MCF 10A (cell line): Measurements from ENCODE around the gene KRTAP5-2. TPM values are rescaled to one million over a fixed set of nuclear protein-coding genes. Genes with fewer than 3 reads are reported as not detected.

Experiments used
- BruUV-seq: library from RNA; stranded (reverse); fragments of 400-500 nt; replicated peaks from 2 replicates; lab custom pipeline; 2021; lab: Mats Ljungman, UMichigan
- CTCF ChIA-PET: fragments of 300-600 bp; sonication (Branson Sonifier 250); formaldehyde crosslinking; extraction: SDS; loops from one replicate; lab custom pipeline; 2021; ENCODE audit warnings: antibody characterized with exemption, inconsistent platforms; lab: Yijun Ruan, JAX
- POLR2A ChIA-PET: fragments of 300-600, 350-650 bp; sonication (Branson Sonifier 250); formaldehyde crosslinking; extraction: SDS; loops from one replicate; lab custom pipeline; 2020; ENCODE audit warnings: antibody characterized with exemption, inconsistent platforms; lab: Yijun Ruan, JAX
- DNase-seq: peaks from one replicate; pipeline ENCODE4 v3.0.0-alpha.2; 2018; ENCODE audit not compliant: unreplicated experiment
- H3K27ac Mint-ChIP-seq: one replicate; pipeline ENCODE4 v1.8.0; 2022; ENCODE audit warnings: mild to moderate bottlenecking, low read depth, mixed read lengths; ENCODE audit not compliant: unreplicated experiment
- H3K27me3 Mint-ChIP-seq: one replicate; pipeline ENCODE4 v1.8.0; 2022; ENCODE audit warnings: mixed read lengths; ENCODE audit not compliant: insufficient read depth, unreplicated experiment
- H3K36me3 Mint-ChIP-seq: one replicate; pipeline ENCODE4 v1.8.0; 2022; ENCODE audit warnings: mild to moderate bottlenecking, moderate library complexity, mixed read lengths; ENCODE audit not compliant: insufficient read depth, unreplicated experiment
- H3K4me1 Mint-ChIP-seq: one replicate; pipeline ENCODE4 v1.8.0; 2022; ENCODE audit warnings: mixed read lengths; ENCODE audit not compliant: insufficient read depth, unreplicated experiment
- H3K4me3 Mint-ChIP-seq: one replicate; pipeline ENCODE4 v1.8.0; 2022; ENCODE audit warnings: mild to moderate bottlenecking, moderate library complexity, mixed read lengths; ENCODE audit not compliant: unreplicated experiment
- H3K9me3 Mint-ChIP-seq: one replicate; pipeline ENCODE4 v1.8.0; 2022; ENCODE audit warnings: mixed read lengths; ENCODE audit not compliant: unreplicated experiment
- intact Hi-C: fragments of 100-400 bp; cut with micrococcal nuclease; formaldehyde crosslinking; loops from 2 replicates; pipeline ENCODE4 v1.14.1; 2022
- total RNA-seq: library from RNA; stranded (reverse); gene quantifications from 2 replicates; pipeline ENCODE4 v1.2.3, GENCODE V29; 2022
- TF ChIP-seq, protein P1 (sequence below): fragments of 200-600 bp; IDR thresholded peaks from one replicate; pipeline ENCODE4 v1.8.0; 2022; ENCODE audit warnings: antibody characterized with exemption, mild to moderate bottlenecking; ENCODE audit not compliant: unreplicated experiment

KRTAP5-2 gene
- total RNA-seq, 1 experiment from 2014 or later, result not detected

DNA sequence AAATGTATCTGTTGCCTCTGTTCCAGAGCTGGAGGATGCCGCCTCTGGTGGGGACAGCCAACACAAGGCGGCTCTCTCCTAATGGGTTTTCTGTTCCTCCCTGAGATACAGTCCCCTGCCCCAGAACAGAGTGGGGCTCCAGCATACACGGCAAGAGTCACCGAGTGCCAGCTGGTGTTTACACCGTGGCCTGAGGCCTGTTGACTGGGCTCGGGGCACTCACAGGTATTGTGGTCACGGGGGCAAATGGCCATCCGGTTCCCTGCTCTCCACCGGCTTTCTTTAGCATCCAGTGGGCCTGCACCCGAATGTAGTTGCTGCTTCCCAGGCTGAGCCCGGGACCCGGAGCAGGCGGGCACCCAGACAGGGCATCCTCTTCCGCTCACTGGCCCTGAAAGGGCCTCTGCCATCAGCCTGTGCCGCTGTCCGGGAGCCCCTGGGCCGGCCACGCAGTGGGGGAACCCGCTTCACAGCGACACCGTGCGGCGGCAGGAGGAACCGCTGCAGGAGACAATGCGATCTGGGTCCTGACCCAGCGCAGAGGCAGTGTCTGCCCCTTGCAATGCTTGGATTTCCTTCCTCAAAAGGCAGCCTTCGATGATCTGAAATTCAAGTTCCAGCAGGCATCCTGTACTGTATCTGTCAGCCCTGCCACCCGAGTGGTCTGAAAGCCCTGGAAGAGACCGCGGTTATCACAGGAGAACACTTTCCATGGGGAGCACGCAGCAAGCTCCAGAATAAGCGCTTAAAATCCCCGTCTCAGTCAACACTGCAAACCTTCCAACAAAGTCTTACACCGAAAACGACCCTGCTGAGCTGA, 30.6 kb upstream of the KRTAP5-2 start:
- intact Hi-C loops, result no loop called here
- Mint-ChIP-seq H3K4me1 (peaks cover 5% of the 10 kb centered on the region), H3K4me3 (no peak overlapping the region), H3K27ac (no peak overlapping the region), H3K36me3 (no peaks in the 10 kb centered on the region), H3K27me3 (peaks cover 79% of the 10 kb centered on the region), H3K9me3 (no peaks in the 10 kb centered on the region)
- no TSS peak for BruUV-seq
- ChIA-PET POLR2A (no interaction called here), CTCF (interaction anchor here (0.5 to 1.7 kb wide), 15 partner anchors 9 to 796 kb away, joined by 3 to 7 read pairs (median 3); partner anchors contain the start of gene KRTAP5-2)
- peak; percentile 38 for DNase-seq
- TF ChIP-seq, protein P1, sequence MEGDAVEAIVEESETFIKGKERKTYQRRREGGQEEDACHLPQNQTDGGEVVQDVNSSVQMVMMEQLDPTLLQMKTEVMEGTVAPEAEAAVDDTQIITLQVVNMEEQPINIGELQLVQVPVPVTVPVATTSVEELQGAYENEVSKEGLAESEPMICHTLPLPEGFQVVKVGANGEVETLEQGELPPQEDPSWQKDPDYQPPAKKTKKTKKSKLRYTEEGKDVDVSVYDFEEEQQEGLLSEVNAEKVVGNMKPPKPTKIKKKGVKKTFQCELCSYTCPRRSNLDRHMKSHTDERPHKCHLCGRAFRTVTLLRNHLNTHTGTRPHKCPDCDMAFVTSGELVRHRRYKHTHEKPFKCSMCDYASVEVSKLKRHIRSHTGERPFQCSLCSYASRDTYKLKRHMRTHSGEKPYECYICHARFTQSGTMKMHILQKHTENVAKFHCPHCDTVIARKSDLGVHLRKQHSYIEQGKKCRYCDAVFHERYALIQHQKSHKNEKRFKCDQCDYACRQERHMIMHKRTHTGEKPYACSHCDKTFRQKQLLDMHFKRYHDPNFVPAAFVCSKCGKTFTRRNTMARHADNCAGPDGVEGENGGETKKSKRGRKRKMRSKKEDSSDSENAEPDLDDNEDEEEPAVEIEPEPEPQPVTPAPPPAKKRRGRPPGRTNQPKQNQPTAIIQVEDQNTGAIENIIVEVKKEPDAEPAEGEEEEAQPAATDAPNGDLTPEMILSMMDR, result peak; percentile 75

DNA sequence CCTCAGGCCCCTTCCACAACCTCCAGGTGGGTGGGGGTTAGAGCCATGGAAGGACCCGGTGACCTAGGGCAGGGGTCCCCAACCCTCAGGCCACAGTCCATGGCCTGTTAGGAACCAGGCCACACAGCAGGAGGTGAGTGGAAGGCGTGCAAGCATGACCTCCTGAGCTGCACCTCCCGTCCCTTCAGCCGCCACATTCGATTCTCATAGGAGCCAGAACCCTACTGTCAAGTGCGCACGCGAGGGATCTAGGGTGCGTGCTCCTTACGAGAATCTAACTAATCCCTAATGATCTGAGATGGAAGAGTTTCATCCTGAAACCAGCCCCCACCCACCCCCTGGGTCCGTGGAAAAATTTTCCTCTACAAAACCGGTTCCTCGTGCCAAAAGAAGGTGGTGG, 27.4 kb upstream of the KRTAP5-2 start:
- CTCF ChIA-PET, result no interaction called here
- no TSS peak for BruUV-seq

DNA sequence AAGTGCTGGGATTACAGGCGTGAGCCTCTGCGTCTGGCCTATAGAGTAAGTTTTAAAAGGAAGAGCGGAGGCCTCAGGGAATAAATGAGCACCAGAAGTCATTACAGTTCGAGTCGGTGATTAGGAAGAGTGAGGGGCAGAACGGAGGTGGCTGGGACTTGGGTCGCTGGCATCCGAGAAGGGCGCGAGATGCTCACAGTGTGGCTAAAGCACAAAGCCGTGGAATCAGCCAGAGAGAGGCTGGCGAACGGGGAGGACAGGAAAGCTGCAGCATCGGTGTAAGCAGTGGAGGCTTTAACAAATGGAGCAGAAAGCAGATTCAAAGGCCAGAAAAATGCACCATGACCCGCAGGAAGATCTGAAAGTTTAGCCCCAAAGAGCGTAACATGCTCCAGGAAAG, 26.5 kb upstream of the KRTAP5-2 start:
- Mint-ChIP-seq H3K27me3 (peaks cover 60% of the 10 kb centered on the region), H3K27ac (no peak overlapping the region), H3K4me3 (no peak overlapping the region), H3K4me1 (no peaks in the 10 kb centered on the region), H3K9me3 (no peaks in the 10 kb centered on the region), H3K36me3 (no peaks in the 10 kb centered on the region)
- intact Hi-C loops, result no loop called here
- no peak for DNase-seq
- POLR2A ChIA-PET, result no interaction called here
- BruUV-seq, result no TSS peak
- TF ChIP-seq, protein P1, result no peak
- CTCF ChIA-PET, result interaction anchor here (0.6 to 2.1 kb wide), 2 partner anchors 13 to 15 kb away, joined by 3 to 10 read pairs; no protein-coding TSS in a partner anchor

More for the DNA sequence above, 27.4 kb upstream of the KRTAP5-2 start:
- peaks cover 57% of the 10 kb centered on the region for H3K27me3 Mint-ChIP-seq
- POLR2A ChIA-PET, result no interaction called here
- no peaks in the 10 kb centered on the region for H3K36me3 Mint-ChIP-seq
- H3K27ac Mint-ChIP-seq, result no peak overlapping the region
- TF ChIP-seq, protein P1, result no peak
- no peaks in the 10 kb centered on the region for H3K9me3 Mint-ChIP-seq
- no peaks in the 10 kb centered on the region for H3K4me1 Mint-ChIP-seq
- intact Hi-C loops, result no loop called here
- no peak overlapping the region for H3K4me3 Mint-ChIP-seq
- no peak for DNase-seq

DNA sequence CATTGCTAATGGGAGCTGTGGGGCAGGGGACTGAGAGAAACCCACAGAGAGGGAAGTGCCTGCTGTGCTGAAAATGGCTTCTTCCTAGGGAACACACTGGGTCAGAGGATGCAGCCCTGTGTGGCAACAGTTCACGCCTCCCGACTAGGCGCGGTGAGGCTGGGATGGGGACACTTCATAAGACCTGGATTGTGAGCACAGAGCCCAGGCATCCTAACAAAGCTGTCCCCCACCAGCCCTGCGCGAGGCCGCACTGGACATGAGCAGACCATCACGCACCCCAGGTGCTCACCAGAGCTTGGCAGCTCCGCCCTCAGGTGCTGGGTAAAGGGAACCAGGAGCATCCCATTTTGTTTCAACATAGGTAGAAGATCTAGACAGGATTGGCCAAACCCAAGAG, 25.6 kb upstream of the KRTAP5-2 start:
- Mint-ChIP-seq H3K27ac (no peak overlapping the region), H3K4me1 (no peaks in the 10 kb centered on the region), H3K9me3 (no peaks in the 10 kb centered on the region), H3K36me3 (no peaks in the 10 kb centered on the region), H3K27me3 (peaks cover 68% of the 10 kb centered on the region), H3K4me3 (no peak overlapping the region)
- DNase-seq, result no peak
- ChIA-PET CTCF (interaction anchor here (0.6 to 2.1 kb wide), 3 partner anchors 10 to 70 kb away, joined by 4 to 10 read pairs (median 4); no protein-coding TSS in a partner anchor), POLR2A (no interaction called here)
- TF ChIP-seq, protein P1, result no peak
- intact Hi-C loops, result no loop called here
- no TSS peak for BruUV-seq
